Panc1 (cell line): ENCODE measurements around the gene MIPOL1. TPM values are rescaled to one million over a fixed set of nuclear protein-coding genes. Genes with fewer than 3 reads are reported as not detected.
"Not testable (repeated sequence)": the region's sequence is repeated elsewhere in the genome, so short reads cannot be mapped to it uniquely, and the experiment has no call there.

ENCODE experiments used
- ATAC-seq: fragments of 200-7000 bp; cut with Tn5 transposase; 2 replicates; pipeline ENCODE4 v1.9.1; 2020; ENCODE audit warnings: mild to moderate bottlenecking, moderate library complexity
- BruUV-seq: library from RNA; stranded (reverse); fragments of 400-500 nt; replicated peaks from 2 replicates; lab custom pipeline; 2021; lab: Mats Ljungman, UMichigan
- CTCF ChIA-PET: fragments of 300-600 bp; sonication (Branson Sonifier 250); formaldehyde crosslinking; loops from one replicate; lab custom pipeline; 2022; ENCODE audit warnings: antibody characterized with exemption; lab: Charles Lee
- POLR2A ChIA-PET: fragments of 300-600 bp; sonication (Branson Sonifier 250); formaldehyde crosslinking; loops from one replicate; lab custom pipeline; 2022; ENCODE audit warnings: antibody characterized with exemption; lab: Charles Lee
- DNase-seq: peaks from one replicate; pipeline ENCODE4 v3.0.0-alpha.2; 2010; ENCODE audit warnings: low read depth, low spot score
- H3K27ac ChIP-seq: 2 replicates; pipeline ENCODE4 v1.5.1; 2011; ENCODE audit warnings: mild to moderate bottlenecking, low read length, inconsistent platforms
- H3K27me3 ChIP-seq: fragments of 200-500 bp; sonication (Bioruptor generic); 2 replicates; pipeline ENCODE4 v1.6.0; 2014; ENCODE audit warnings: low read length, inconsistent platforms; ENCODE audit not compliant: control insufficient read depth, insufficient read depth
- H3K36me3 ChIP-seq: fragments of 200-500 bp; sonication (Bioruptor generic); 2 replicates; pipeline ENCODE4 v1.5.1; 2014; ENCODE audit warnings: inconsistent platforms, mild to moderate bottlenecking, low read length, moderate library complexity; ENCODE audit not compliant: control insufficient read depth, insufficient read depth
- H3K4me1 ChIP-seq: 2 replicates; pipeline ENCODE4 v1.5.1; 2011; ENCODE audit warnings: inconsistent platforms, mild to moderate bottlenecking, low read length, moderate library complexity; ENCODE audit not compliant: control insufficient read depth, insufficient read depth
- H3K4me3 ChIP-seq, 2 experiments: 2 replicates each; pipeline ENCODE4 v1.5.1; 2011 to 2012; ENCODE audit warnings: low read depth in 2 of 2, low read length in 2 of 2, mild to moderate bottlenecking in 2 of 2, inconsistent platforms in 1 of 2, moderate library complexity in 1 of 2
- H3K9me3 ChIP-seq: fragments of 200-500 bp; sonication (Bioruptor generic); 2 replicates; pipeline ENCODE4 v1.5.1; 2014; ENCODE audit warnings: low read depth, mild to moderate bottlenecking, inconsistent platforms, low read length, moderate library complexity; ENCODE audit not compliant: control insufficient read depth, insufficient read depth
- CTCF ChIP-seq: fragments of 450-650 bp; IDR thresholded peaks from 2 replicates; pipeline ENCODE4 v1.5.1; 2017; ENCODE audit warnings: mild to moderate bottlenecking
- POLR2AphosphoS5 ChIP-seq: IDR thresholded peaks from 2 replicates; pipeline ENCODE4 v1.6.1; 2012; ENCODE audit warnings: mild to moderate bottlenecking, low read depth, low read length, moderate library complexity
- REST ChIP-seq, 2 experiments: IDR thresholded peaks; 2 replicates each; pipeline ENCODE4 v1.6.1; 2011 to 2012; ENCODE audit warnings: low read depth in 2 of 2, control low read depth in 1 of 2, low read length in 1 of 2, mild to moderate bottlenecking in 1 of 2, moderate library complexity in 1 of 2; ENCODE audit not compliant: insufficient read depth in 1 of 2
- SIN3A ChIP-seq: IDR thresholded peaks from 2 replicates; pipeline ENCODE4 v1.6.1; 2012; ENCODE audit warnings: low read depth, mild to moderate bottlenecking, low read length, moderate library complexity, borderline replicate concordance; ENCODE audit not compliant: insufficient read depth
- TCF7L2 ChIP-seq: IDR thresholded peaks from 2 replicates; pipeline ENCODE4 v1.6.1; 2011; ENCODE audit warnings: mild to moderate bottlenecking, low read depth, low read length, inconsistent platforms
- in situ Hi-C: cut with HindIII; loops from 2 replicates; pipeline ENCODE4 v1.10.0; 2016; ENCODE audit warnings: low sequenced_read_pairs, low pct_unique_long_range_greater_than_20kb
- intact Hi-C: fragments of 100-400 bp; cut with micrococcal nuclease; formaldehyde crosslinking; loops from one replicate; pipeline ENCODE4 v1.10.0; 2022; ENCODE audit not compliant: unreplicated experiment
- total RNA-seq: library from RNA; stranded (reverse); gene quantifications from one replicate; pipeline ENCODE4 v1.2.1, GENCODE V29; 2021; ENCODE audit not compliant: unreplicated experiment

Gene MIPOL1
- total RNA-seq, 1 experiment from 2014 or later = 12.8 TPM

GRCh38 chr14:37180886-37181285 is 16.9 kb upstream of the MIPOL1 start:
- BruUV-seq, H3K4me3 ChIP-seq, intact Hi-C loops, DNase-seq, in situ Hi-C loops, H3K36me3 ChIP-seq, ATAC-seq, H3K9me3 ChIP-seq, H3K27me3 ChIP-seq, H3K4me1 ChIP-seq, H3K27ac ChIP-seq, POLR2A ChIA-PET: not testable (repeated sequence)
- CTCF ChIA-PET = interaction anchor here (0.7 kb wide), 1 partner anchor 419 kb away, joined by 3 read pairs; no protein-coding TSS in a partner anchor

- H3K27ac ChIP-seq = no peak overlapping the region
- no peak for TF ChIP-seq TCF7L2
- no peak for TF ChIP-seq POLR2AphosphoS5
- TF ChIP-seq REST (IDR thresholded peaks at IDR 0.05; ENCODE audit: insufficient read depth in 1 of 2, low read depth in 2 of 2, low read length in 1 of 2) = no peak
- no peaks in the 10 kb centered on the region for H3K4me1 ChIP-seq
- H3K4me3 ChIP-seq = no peak overlapping the region
- POLR2A ChIA-PET = no interaction called here
- H3K27me3 ChIP-seq = no peaks in the 10 kb centered on the region
- CTCF ChIA-PET = interaction anchor here (0.6 to 0.7 kb wide), 2 partner anchors 48 to 418 kb away, joined by 3 read pairs; no protein-coding TSS in a partner anchor
- intact Hi-C loops (no loop called here), in situ Hi-C loops (no loop called here)
- BruUV-seq = no TSS peak
- ATAC-seq = no peak
- H3K36me3 ChIP-seq = no peaks in the 10 kb centered on the region
- H3K9me3 ChIP-seq = no peaks in the 10 kb centered on the region
- DNase-seq = no peak
Measured at GRCh38 chr14:37181441-37181840, 16.3 kb upstream of the MIPOL1 start.

GRCh38 chr14:37184520-37184919 is 13.2 kb upstream of the MIPOL1 start:
- CTCF ChIA-PET, POLR2A ChIA-PET, DNase-seq, intact Hi-C loops, ATAC-seq, in situ Hi-C loops, H3K4me3 ChIP-seq, H3K27me3 ChIP-seq, H3K9me3 ChIP-seq, H3K27ac ChIP-seq, BruUV-seq, H3K4me1 ChIP-seq, H3K36me3 ChIP-seq: not testable (repeated sequence)

GRCh38 chr14:37185670-37186069 is 12.1 kb upstream of the MIPOL1 start:
- H3K9me3 ChIP-seq = no peaks in the 10 kb centered on the region
- H3K27ac ChIP-seq = no peak overlapping the region
- H3K36me3 ChIP-seq = no peaks in the 10 kb centered on the region
- DNase-seq (no peak), ATAC-seq (no peak)
- H3K4me1 ChIP-seq = no peaks in the 10 kb centered on the region
- ChIA-PET POLR2A (no interaction called here), CTCF (no interaction called here)
- in situ Hi-C loops (no loop called here), intact Hi-C loops (no loop called here)
- H3K27me3 ChIP-seq = no peaks in the 10 kb centered on the region
- TF ChIP-seq REST (IDR thresholded peaks at IDR 0.05; ENCODE audit: insufficient read depth in 1 of 2, low read depth in 2 of 2, low read length in 1 of 2) = no peak
- no peak for TF ChIP-seq TCF7L2
- no peak for TF ChIP-seq SIN3A
- TF ChIP-seq CTCF = no peak
- no peak for TF ChIP-seq POLR2AphosphoS5
- no TSS peak for BruUV-seq
- H3K4me3 ChIP-seq = no peak overlapping the region
